Natural killer cell (primary cell): ENCODE results near the gene MGLL. TPM values are rescaled to one million over a fixed set of nuclear protein-coding genes. Genes with fewer than 3 reads are reported as not detected.
A peak's percentile ranks its signal among the peaks of the same experiment; 100 is the strongest.

ENCODE experiments used
- ATAC-seq, 3 donors: fragments of 150-1000 bp in 2 of 3; fragments of 200-7000 bp in 1 of 3; cut with Tn5 transposase; 1 replicate in 1 of 3; 2 replicates in 2 of 3; pipeline ENCODE4 v1.10.0; 2021; ENCODE audit warnings: mild to moderate bottlenecking in 2 of 3, moderate library complexity in 2 of 3
- DNase-seq, 2 donors: peaks; one replicate each; pipeline versions ENCODE4 v3.0.0 to v3.0.0-alpha.2; 2013 to 2021; ENCODE audit warnings: mixed read lengths in 1 of 2
- H3K27ac ChIP-seq: one replicate; pipeline ENCODE4 v1.5.1; 2013; ENCODE audit warnings: mild to moderate bottlenecking, low read length
- H3K27me3 ChIP-seq: one replicate; pipeline ENCODE4 v1.6.1; 2013; ENCODE audit warnings: low read length; ENCODE audit not compliant: control insufficient read depth, insufficient read depth
- H3K36me3 ChIP-seq: one replicate; pipeline ENCODE4 v1.6.1; 2013; ENCODE audit warnings: low read length; ENCODE audit not compliant: control insufficient read depth, insufficient read depth
- H3K4me1 ChIP-seq: one replicate; pipeline ENCODE4 v1.6.1; 2013; ENCODE audit warnings: low read length; ENCODE audit not compliant: control insufficient read depth, insufficient read depth
- H3K4me3 ChIP-seq: one replicate; pipeline ENCODE4 v1.5.1; 2013; ENCODE audit warnings: low read length
- H3K9me3 ChIP-seq: one replicate; pipeline ENCODE4 v1.6.1; 2013; ENCODE audit warnings: low read length; ENCODE audit not compliant: control insufficient read depth, insufficient read depth
- H3K27ac Mint-ChIP-seq, 2 donors: one replicate each; pipeline ENCODE4 v1.8.0; 2022; ENCODE audit warnings: mild to moderate bottlenecking in 2 of 2, mixed read lengths in 2 of 2, moderate library complexity in 1 of 2
- H3K27me3 Mint-ChIP-seq, 2 donors: one replicate each; pipeline ENCODE4 v1.8.0; 2022; ENCODE audit warnings: low read depth in 2 of 2, mixed read lengths in 2 of 2
- H3K36me3 Mint-ChIP-seq: one replicate; pipeline ENCODE4 v1.8.0; 2022; ENCODE audit warnings: mixed read lengths
- H3K4me1 Mint-ChIP-seq, 2 donors: one replicate each; pipeline ENCODE4 v1.8.0; 2022; ENCODE audit warnings: mixed read lengths in 2 of 2
- H3K4me3 Mint-ChIP-seq: one replicate; pipeline ENCODE4 v1.8.0; 2022; ENCODE audit warnings: mild to moderate bottlenecking, moderate library complexity, mixed read lengths
- H3K9me3 Mint-ChIP-seq, 2 donors: one replicate each; pipeline ENCODE4 v1.8.0; 2022; ENCODE audit warnings: mixed read lengths in 2 of 2
- WGBS: methylation state at CpG from one replicate; pipeline ENCODE4 v1.1.7; 2013; ENCODE audit warnings: missing lambda C conversion rate; ENCODE audit not compliant: insufficient coverage; 5-methylcytosine and 5-hydroxymethylcytosine counted together
- intact Hi-C: fragments of 100-400 bp; cut with micrococcal nuclease; formaldehyde crosslinking; loops from one replicate; pipeline ENCODE4 v1.14.2; 2022
- total RNA-seq, 4 donors: library from RNA; stranded (reverse); fragments of 120-200 nt in 1 of 4; gene quantifications; one replicate each; pipeline versions ENCODE4 v1.2.3 to v1.2.4, GENCODE V29; 2013 to 2022
- TF ChIP-seq, protein P1 (sequence below): fragments of 200-600 bp; IDR thresholded peaks from one replicate; pipeline ENCODE4 v1.8.0; 2022; ENCODE audit warnings: antibody characterized with exemption

The MGLL gene
- total RNA-seq, 3 donors from 2014 or later (not counting 1 experiment from before 2014, with no cell fraction given) = 2.7 to 4.6 (median 3.0) TPM

DNA sequence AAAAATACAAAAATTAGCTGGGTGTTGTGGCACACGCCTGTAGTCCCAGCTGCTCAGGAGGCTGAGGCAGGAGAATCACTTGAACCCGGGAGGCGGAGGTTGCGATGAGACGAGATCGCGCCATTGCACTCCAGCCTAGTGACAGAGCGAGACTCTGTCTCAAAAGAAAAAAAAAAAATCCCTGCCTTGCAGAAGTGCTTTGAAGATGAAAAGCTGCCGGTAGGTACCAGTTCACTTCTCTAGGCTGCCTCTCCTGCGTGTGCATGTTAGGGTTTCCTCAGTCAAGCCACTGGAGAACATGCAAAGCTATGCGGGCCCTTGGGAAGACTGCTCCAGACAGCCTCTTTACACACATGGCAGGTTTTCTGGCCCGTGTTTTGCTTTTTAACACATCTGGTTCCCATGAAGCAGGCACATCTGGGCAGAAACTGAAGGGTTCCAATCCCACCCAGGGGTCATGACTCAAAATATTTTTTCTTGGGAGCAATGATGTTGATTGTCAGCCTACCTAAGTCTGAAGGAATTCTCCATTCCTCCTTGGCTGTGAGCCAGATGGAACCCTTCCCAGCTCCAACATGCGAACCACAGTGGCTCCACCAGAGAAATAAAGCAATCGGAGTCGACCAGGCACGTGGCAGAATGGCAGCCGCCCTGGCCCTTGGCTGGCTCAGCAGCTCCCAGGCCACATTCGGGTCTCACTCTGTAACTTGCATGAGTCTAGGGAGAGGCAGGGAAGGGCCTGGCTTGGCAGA lies 29.6 kb downstream of the MGLL start:
- Mint-ChIP-seq H3K27me3 (peaks cover 0 to 2% of the 10 kb centered on the region in 2 donors), H3K27ac (no peak overlapping the region), H3K9me3 (no peaks in the 10 kb centered on the region), H3K36me3 (no peaks in the 10 kb centered on the region), H3K4me1 (no peaks in the 10 kb centered on the region), H3K4me3 (no peak overlapping the region)
- intact Hi-C loops = no loop called here
- WGBS = 85% methylated on average over 18 of the region's 18 CpGs
- Histone ChIP-seq H3K27me3 (no peaks in the 10 kb centered on the region), H3K36me3 (no peaks in the 10 kb centered on the region), H3K4me3 (no peak overlapping the region), H3K9me3 (no peaks in the 10 kb centered on the region), H3K27ac (no peak overlapping the region), H3K4me1 (no peaks in the 10 kb centered on the region)
- no peak for ATAC-seq
- TF ChIP-seq, protein P1, sequence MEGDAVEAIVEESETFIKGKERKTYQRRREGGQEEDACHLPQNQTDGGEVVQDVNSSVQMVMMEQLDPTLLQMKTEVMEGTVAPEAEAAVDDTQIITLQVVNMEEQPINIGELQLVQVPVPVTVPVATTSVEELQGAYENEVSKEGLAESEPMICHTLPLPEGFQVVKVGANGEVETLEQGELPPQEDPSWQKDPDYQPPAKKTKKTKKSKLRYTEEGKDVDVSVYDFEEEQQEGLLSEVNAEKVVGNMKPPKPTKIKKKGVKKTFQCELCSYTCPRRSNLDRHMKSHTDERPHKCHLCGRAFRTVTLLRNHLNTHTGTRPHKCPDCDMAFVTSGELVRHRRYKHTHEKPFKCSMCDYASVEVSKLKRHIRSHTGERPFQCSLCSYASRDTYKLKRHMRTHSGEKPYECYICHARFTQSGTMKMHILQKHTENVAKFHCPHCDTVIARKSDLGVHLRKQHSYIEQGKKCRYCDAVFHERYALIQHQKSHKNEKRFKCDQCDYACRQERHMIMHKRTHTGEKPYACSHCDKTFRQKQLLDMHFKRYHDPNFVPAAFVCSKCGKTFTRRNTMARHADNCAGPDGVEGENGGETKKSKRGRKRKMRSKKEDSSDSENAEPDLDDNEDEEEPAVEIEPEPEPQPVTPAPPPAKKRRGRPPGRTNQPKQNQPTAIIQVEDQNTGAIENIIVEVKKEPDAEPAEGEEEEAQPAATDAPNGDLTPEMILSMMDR = no peak
- no peak for DNase-seq

DNA sequence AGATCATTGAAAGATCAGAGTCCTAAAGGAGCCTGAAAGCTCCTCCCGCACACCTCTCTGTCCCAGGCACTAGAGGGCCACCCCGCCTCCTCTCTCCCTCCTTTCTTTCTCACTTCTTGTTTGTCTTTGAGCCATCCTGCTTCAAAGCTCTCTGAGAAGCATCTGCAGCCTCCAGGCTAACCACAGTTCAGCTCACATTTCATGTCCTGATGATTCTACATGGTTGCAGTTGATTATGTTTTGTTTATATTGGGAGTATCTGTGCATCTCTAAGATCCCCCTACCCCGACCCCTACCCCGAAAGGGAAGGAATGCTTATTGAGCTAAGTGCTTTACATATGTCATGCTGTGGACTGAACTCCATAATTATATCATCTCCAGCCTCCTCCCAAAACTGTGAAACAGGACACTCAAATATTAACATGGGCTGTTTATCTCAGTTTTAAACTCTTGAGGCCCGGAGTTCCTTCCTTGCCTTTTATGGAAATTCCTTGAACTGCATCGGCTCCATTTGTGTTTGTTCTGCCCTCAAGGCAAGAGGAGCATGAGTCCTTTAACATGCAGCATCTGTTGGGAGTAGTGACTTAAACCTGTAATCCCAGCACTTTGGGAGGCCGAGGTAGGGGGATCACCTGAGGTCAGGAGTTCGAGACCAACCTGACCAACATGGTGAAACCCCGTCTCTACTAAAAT lies 30.9 kb downstream of the MGLL start:
- H3K4me1 ChIP-seq = no peaks in the 10 kb centered on the region
- H3K27ac ChIP-seq = no peak overlapping the region
- Mint-ChIP-seq H3K27me3 (peaks cover 0 to 2% of the 10 kb centered on the region in 2 donors), H3K27ac (no peak overlapping the region), H3K4me3 (no peak overlapping the region), H3K4me1 (no peaks in the 10 kb centered on the region), H3K9me3 (no peaks in the 10 kb centered on the region), H3K36me3 (no peaks in the 10 kb centered on the region)
- H3K9me3 ChIP-seq = no peaks in the 10 kb centered on the region
- TF ChIP-seq, protein P1 = no peak
- ATAC-seq (no peak), DNase-seq (peak in 1 of 2 donors; percentile 30)
- 52% methylated on average over 7 of the region's 9 CpGs for WGBS
- no peaks in the 10 kb centered on the region for H3K27me3 ChIP-seq
- no peak overlapping the region for H3K4me3 ChIP-seq
- intact Hi-C loops = no loop called here
- no peaks in the 10 kb centered on the region for H3K36me3 ChIP-seq

DNA sequence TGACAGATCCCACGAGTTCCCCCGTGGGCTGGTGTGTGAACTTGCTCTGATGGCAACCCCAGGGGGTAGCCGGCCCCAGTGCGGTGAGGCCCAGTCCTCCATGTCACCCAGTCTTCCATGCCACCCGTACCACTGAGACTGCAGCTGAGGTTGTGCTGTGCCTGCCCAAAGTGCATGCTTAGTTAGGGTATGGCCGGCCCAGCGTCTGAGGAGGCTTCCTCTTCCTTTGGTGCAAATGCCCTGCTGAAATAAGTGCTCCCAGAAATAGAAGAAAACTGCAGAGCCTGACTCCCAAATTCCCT lies 31.5 kb downstream of the MGLL start:
- TF ChIP-seq, protein P1 = no peak
- no peaks in the 10 kb centered on the region for H3K9me3 Mint-ChIP-seq
- H3K4me3 ChIP-seq = no peak overlapping the region
- peaks cover 0 to 2% of the 10 kb centered on the region in 2 donors for H3K27me3 Mint-ChIP-seq
- H3K36me3 Mint-ChIP-seq = no peaks in the 10 kb centered on the region
- H3K36me3 ChIP-seq = no peaks in the 10 kb centered on the region
- no peak for DNase-seq
- ATAC-seq = no peak
- H3K27ac Mint-ChIP-seq = no peak overlapping the region
- no peak overlapping the region for H3K4me3 Mint-ChIP-seq
- no peaks in the 10 kb centered on the region for H3K4me1 Mint-ChIP-seq
- H3K9me3 ChIP-seq = no peaks in the 10 kb centered on the region
- intact Hi-C loops = no loop called here
- WGBS = 71% methylated on average over 7 of the region's 7 CpGs
- no peaks in the 10 kb centered on the region for H3K4me1 ChIP-seq
- no peaks in the 10 kb centered on the region for H3K27me3 ChIP-seq
- no peak overlapping the region for H3K27ac ChIP-seq
